HG02571 (cell line): Measurements from ENCODE around the gene RTL10.
"Not testable (repeated sequence)": the region's sequence is repeated elsewhere in the genome, so short reads cannot be mapped to it uniquely, and the experiment has no call there.

Source experiments
- ATAC-seq: cut with Tn5 transposase; IDR thresholded peaks from one replicate; pipeline ENCODE4 v1.9.1; 2021; ENCODE audit warnings: mild to moderate bottlenecking, moderate library complexity; ENCODE audit not compliant: unreplicated experiment

RTL10 gene

DNA sequence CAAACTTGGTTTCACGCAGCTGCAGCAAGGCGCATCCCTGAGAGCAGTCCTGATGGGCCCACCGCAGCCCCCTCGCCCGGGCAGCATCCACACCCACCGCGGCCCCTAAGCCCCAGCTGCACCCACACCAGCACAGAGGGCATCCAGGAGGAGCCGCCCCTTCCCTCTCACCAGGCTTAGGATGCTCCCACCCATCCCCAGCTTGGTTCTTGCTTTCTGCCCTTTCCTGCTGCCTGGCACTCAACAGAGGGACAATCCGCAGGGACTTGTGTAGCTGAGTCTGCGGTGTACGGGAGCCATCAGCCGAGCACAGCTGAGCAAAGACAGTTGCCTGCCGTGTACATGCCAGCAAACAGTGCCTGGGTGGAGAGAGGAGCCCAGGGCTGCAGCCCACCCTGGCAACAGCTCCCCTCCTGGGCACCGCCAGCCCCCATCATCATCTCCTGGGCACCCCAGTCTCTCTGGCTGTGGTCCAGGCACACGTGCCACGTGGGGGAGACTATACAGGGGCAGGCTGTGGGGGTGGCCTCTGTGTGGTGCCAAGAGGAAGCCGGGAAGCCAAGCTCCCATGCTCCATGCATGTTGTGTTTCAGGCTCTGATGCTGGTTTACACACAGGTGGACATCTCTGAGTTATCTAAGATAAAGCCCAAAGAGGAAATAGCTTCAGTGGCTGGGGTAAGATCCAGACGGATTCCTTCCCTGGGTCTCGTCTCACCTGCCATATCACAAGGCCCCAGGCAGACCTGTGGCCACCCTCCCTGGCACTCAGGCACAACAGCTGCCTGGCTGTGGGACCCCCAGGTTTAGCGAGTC is 36.0 kb upstream of the RTL10 start:
- ATAC-seq: no peak

- no peak for ATAC-seq
Measured at GRCh38 chr22:19889951-19890350, 35.3 kb upstream of the RTL10 start.

- no peak for ATAC-seq
Measured at GRCh38 chr22:19888131-19888746, 33.6 kb upstream of the RTL10 start.

DNA sequence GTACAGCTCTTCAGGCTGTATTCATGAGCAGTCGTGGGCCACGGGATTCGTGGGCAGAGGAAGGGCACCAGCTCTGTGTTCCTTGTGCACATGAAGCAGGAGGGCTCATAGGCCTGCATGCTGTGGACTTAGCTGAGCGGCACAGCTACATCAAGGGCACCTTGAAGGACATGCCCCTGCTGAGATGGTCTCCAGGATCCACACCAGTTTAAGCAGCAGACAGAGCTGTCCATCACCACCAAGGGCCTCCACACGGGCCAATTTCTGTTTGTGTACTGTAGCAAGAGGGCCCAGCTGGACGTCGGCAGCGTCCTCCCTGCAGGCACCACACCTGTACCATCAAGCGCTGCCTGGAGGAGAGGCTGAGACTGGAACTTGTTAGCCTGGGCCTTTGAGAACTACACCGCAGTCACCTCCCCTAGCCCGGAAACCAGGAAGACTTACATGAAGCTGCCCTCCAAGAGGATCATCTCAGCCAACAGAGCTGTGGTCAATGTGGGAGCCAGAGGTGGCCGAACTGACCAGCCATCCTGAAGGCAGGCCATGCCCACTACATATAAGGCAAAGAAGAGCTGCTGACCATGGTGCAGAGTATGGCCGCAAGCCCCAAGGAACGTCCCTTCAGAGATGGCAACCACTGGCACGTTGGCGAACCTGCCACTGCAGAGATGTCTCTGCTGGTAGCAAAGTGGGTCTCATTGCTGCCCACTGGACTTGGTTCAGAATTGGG is 32.7 kb upstream of the RTL10 start:
- no peak for ATAC-seq

GRCh38 chr22:19886605-19887255 is 32.1 kb upstream of the RTL10 start:
- no peak for ATAC-seq

DNA sequence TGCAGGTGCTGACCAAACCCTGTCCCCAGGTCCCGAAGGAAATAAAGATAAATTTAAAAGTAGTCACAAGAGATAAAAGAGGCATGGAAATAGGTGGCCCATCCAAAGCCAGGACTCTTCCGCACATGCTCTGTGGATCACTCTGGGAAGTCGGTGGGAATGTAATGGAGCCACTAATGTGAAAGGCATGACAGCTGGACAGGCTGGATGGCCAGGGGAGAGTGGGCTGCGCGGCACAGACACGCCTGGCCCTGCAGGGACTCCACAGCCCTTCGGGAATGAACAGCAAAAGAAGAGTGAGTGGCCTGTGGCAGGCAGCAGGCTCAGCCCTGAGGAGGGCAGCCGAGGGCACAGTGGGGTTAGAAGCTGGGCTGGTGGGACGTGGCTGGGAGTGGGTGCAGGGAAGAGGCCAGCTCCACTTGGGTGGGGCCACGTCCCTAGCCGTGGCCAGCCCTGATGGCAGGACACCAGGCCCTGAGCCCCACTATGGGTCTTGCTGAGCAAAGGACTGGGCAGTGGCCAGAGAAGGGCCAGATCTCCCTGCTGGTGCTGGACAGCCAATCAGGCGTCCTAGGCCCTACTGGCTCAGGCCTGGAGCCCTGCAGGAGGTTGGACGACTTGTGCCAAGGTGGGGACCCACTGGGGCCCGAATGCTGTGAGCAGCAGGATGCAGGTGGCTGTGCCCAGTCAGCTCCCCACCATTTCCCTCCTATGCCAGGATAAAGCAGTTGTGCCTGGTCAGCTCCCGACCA is 31.3 kb upstream of the RTL10 start:
- no peak for ATAC-seq

GRCh38 chr22:19884954-19885751 is 30.5 kb upstream of the RTL10 start:
- ATAC-seq: no peak

DNA sequence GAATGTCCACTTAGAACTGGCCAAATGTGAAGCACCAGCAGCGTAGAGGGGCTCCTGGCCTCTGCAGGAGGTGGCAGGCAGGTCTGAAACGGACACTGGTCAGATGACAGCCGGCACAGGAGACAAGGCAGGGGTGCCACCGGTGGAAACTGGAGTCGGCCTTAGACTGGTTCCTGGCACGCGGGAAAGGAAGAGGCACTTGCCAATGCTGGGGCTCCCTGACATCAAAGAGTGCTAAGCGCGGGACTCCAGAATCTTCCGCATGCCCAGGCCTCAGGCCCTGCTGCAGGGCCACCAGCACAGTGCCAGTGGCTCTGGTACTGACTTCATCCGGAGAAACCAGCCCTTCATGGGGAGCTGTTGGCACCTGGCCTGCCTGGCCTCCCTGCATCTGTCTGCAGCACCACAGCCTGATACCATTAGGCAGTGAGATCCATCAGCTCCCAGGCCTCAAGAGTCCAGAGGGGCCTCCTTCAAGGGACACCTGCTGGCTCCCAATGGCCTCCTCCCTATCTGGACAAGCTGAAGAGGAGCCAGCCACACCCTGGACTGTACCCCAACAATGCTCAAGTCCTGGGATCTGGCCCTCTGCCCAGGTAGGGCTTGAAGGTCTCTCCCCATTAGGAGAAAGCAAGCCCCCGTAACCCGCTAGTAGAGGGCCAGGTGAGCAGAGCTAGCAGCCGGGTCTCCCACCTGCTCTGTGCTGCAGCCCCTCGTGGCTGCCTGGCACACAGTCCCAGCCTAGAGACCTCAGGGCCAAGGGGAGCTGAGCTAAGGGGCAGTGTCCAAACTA is 29.7 kb upstream of the RTL10 start:
- ATAC-seq: no peak

DNA sequence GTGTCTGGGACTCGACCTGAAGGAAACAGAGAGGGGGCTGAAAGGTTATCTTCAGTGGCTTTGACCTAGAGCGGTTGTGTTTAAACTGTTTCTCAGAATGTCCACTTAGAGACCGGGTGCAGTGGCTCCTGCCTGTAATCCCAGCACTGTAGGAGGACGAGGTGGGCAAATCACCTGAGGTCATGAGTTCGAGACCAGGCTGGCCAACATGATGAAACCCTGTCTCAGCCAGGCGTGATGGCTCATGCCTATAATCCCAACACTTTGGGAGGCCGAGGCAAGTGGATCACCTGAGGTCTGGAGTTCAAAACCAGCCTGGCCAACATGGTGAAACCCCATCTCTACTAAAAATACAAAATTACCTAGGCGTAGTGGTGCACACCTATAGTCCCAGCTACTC is 28.8 kb upstream of the RTL10 start:
- ATAC-seq: not testable (repeated sequence)

- ATAC-seq: no peak
Measured at GRCh38 chr22:19882446-19883381, 28.0 kb upstream of the RTL10 start.

DNA sequence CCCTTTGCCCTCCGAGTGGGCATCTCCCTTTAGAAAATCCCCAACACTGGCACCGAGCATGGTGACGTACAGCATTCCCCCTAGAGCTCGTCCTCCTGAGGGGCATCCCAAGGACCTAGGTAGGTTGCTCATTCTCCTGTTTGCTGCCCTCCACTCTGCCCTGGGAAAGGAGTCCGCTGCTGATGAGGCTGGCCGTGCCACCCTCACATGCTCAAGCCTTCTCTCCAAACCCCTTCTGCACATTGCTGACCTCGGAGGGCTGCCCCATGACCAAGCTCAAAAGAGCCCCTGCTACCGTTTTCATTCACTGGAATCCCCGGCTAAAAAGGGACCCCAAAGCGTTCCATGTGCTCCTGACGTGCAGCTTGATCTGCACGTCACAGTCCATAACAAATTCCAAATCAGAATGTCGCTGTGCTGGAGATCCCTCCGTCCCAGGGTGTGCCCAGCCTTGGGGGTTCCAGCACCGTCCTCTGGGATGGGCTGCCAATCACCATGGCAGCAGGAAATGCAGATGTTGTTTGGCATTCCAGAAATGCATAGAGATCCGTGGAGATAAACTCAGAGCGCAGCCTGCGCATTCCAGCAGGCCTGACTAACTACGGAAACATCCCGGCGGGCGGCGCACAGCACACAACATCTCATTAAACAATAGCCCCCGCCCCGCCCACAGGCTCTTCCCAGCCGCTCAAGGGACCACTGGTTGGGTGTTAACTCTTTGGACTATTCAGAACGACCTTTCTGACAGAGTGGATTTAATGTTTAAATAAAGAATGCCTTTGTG is 26.3 kb upstream of the RTL10 start:
- ATAC-seq: no peak

DNA sequence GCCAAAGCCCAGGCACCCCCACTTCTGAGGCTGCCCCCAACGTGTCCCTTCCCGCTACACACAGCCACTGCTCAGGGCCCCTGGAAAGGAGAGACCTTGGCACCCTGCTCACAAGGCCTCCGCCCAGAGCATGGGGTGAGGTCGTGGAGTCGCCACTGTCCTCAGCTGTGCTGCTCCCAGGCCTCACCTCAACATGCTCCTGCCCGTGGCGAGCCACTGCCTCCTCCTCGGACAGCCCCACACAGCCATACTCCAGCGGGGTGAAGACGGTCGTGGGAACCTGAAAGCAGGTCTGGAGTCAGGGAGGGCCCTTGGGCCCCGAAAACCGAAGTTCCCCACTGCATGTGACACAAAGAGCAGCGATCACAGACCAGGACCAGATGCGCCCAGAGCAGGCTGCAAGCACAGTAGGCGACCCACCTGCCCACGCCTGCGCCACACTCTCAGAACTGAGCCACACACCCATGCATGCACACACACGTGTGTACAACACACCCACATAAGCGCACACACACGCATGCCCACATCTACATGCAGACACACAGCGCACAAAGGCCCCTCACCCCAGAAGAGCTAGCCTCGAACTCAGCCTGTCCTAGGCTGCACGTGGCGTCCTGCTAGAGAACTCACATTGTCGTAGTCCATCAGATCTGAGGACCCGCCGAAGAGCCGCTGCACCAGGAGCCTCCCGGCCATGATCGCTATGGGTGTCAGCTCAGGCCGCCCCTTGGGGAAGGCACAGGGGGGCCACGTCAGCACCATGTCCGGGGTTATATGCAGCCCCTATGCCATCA is 25.5 kb upstream of the RTL10 start:
- ATAC-seq: no peak

DNA sequence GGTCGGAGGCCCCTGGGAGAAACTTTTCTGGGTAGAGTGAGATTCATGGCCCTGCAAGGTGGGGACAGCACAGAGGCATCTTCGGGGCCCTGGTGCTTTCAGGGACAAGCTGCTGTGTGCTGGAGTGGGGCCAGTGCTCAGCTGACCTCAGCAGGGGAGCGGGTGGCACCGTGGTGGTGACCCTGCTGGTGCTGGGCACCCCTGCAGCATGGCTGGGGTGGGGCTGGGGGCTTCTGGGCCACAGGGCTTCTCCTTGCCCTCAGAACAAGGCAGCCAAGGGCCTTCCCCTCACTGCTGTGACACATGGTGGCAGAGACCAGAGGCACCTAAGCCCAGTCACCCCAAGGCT is 24.9 kb upstream of the RTL10 start:
- ATAC-seq: no peak

GRCh38 chr22:19879246-19879570 is 24.5 kb upstream of the RTL10 start:
- no peak for ATAC-seq

DNA sequence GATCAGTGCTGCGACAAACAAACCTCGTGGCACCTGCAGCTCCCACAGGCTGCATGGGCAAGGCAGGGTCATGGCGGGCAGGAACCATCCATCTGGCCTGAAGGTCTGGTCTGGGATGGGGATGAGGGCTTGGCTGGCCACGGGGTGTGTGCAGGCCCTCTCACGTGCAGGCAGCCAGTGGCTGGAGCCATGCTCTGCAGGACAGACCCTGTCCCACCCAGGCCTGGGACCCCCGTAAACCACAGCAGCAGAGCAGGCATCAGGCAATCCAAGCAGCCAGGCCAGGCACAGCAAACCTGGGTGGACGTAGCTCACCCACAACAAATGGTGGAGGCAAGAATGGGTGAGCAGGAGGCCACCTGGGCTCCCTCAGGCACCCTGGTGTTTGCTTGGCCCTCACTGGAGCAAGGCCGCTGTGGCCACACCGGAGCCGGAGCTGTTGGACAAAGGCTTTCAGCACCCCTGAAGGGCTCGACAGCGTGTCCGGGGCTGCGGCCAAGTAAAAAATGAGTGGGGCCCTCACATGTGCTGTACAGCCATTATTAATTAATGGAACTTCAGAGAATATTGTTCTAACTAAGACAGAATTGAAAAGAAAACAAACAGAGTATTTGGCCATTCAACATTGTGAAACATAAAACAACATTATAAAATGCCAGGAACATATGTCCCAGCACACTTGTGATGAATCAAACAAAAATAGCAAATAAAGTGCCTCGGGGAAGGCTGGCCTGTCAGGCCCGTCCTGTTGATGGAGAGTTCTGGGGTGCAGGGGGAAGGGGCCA is 24.0 kb upstream of the RTL10 start:
- no peak for ATAC-seq
